ENCODE results near the gene TTC24.
"Not testable (repeated sequence)": the region's sequence is repeated elsewhere in the genome, so short reads cannot be mapped to it uniquely, and the experiment has no call there.

TTC24 gene

GRCh38 chr1:156589546-156589945 is 10.0 kb downstream of the TTC24 start:
- DNase-seq: no peak

- DNase-seq: no peak
These were observed 11.0 kb downstream of the TTC24 start for GRCh38 chr1:156590326-156591180.

GRCh38 chr1:156591181-156591431 is 11.6 kb downstream of the TTC24 start:
- DNase-seq: no peak

GRCh38 chr1:156591432-156592157 is 12.1 kb downstream of the TTC24 start, which contains the start of gene NAXE:
NAXE (plus strand) TSS chr1:156591776; CDS start chr1:156591805, 29 bp downstream.
- peak; percentile 90 for DNase-seq

GRCh38 chr1:156592158-156592909 is 12.8 kb downstream of the TTC24 start:
- DNase-seq: peak; percentile 42

- peak; percentile 36 for DNase-seq
These were observed 13.6 kb downstream of the TTC24 start for GRCh38 chr1:156592910-156593660.

GRCh38 chr1:156593661-156593989 is 14.1 kb downstream of the TTC24 start:
- DNase-seq: no peak

GRCh38 chr1:156594190-156594589 is 14.7 kb downstream of the TTC24 start:
- DNase-seq: no peak

GRCh38 chr1:156595016-156595415 is 15.5 kb downstream of the TTC24 start:
- DNase-seq: no peak

GRCh38 chr1:156596426-156596825 is 16.9 kb downstream of the TTC24 start:
- no peak for DNase-seq

- no peak for DNase-seq
These were observed 18.6 kb downstream of the TTC24 start for GRCh38 chr1:156598125-156598524.

GRCh38 chr1:156598731-156599432 is 19.4 kb downstream of the TTC24 start:
- DNase-seq: no peak

GRCh38 chr1:156599811-156600210 is 20.3 kb downstream of the TTC24 start:
- no peak for DNase-seq

- no peak for DNase-seq
These were observed 21.2 kb downstream of the TTC24 start for GRCh38 chr1:156600733-156601121.

- DNase-seq: peak; percentile 91
These were observed 21.8 kb downstream of the TTC24 start, which contains the start of gene GPATCH4 for GRCh38 chr1:156601122-156601830. GPATCH4 (minus strand) TSS chr1:156601479.

- DNase-seq: no peak
These were observed 22.4 kb downstream of the TTC24 start for GRCh38 chr1:156601892-156602291.

GRCh38 chr1:156602557-156602993 is 23.1 kb downstream of the TTC24 start:
- DNase-seq: peak; percentile 74

- not testable (repeated sequence) for DNase-seq
These were observed 27.8 kb downstream of the TTC24 start for GRCh38 chr1:156607344-156607743.

GRCh38 chr1:156608036-156608674 is 28.6 kb downstream of the TTC24 start:
- DNase-seq: peak; percentile 86

- DNase-seq: peak; percentile 80
These were observed 29.5 kb downstream of the TTC24 start for GRCh38 chr1:156608981-156609380.

GRCh38 chr1:156610072-156610471 is 30.5 kb downstream of the TTC24 start:
- not testable (repeated sequence) for DNase-seq

All from NCI-H69 (cell line).